Activated CD4-positive, CD25-positive, alpha-beta regulatory T cell treated with anti-CD3 and anti-CD28 coated beads, Interleukin-2, amount 50 U/mL, for 72 hours (primary cell): Measurements from ENCODE around the gene NPHP4.
A peak's percentile ranks its signal among the peaks of the same experiment; 100 is the strongest.
"Not testable (repeated sequence)": the region's sequence is repeated elsewhere in the genome, so short reads cannot be mapped to it uniquely, and the experiment has no call there.

Experiments used
- DNase-seq: peaks from one replicate; pipeline ENCODE4 v3.0.0; 2021

NPHP4 gene

DNA sequence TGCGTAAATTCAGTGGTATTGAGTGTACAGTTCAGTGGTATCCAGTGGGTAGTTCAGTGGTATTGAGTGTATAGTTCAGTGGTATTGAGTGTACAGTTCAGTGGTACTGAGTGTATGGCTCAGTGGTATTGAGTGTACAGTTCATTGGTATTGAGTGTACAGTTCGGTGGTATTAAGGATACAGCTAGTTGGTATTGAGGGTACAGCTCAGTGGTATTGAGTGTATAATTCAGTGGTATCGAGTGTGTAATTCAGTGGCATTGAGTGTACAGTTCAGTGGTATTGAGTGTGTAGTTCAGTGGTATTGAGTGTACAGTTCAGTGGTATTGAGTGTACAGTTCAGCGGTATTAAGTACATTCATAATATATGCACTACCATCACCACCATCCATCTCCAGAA is 30.0 kb upstream of the NPHP4 start:
- DNase-seq: no peak

DNA sequence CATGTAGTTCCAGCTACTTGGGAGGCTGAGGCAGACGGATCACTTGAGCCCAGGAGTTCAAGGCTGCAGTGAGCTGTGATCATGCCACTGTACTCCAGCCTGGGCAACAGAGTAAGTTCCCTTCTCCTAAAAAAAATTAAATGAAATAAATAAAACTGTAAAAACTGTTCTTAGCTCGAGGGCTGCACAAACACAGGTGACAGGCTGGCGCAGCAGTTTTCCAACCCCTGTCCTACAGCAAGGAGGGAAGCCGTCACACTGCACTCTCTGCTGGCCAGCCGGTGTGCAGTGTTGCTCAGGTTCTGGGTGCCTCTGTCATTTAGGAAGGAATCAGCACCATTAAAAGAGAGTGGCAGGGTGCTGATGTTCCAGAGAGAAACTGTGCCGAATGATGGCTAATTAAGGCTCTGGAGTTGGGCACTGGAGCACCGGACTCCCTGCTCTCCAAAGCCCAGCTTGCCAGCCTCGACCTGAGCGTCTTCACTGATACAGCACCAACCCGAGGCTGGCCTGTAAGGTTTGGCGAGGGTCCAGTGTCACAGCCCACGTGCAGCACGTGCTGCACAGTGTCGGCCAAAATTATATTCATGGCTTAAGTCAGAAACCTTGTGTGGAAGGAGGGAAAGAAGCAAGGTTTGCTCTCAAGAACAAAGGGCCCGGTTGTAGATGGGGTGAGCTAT is 27.1 kb upstream of the NPHP4 start:
- no peak for DNase-seq

GRCh38 chr1:6017654-6018053 is 25.4 kb upstream of the NPHP4 start:
- DNase-seq: not testable (repeated sequence)

- DNase-seq: no peak
Measured at GRCh38 chr1:6016191-6016865, 24.1 kb upstream of the NPHP4 start.

DNA sequence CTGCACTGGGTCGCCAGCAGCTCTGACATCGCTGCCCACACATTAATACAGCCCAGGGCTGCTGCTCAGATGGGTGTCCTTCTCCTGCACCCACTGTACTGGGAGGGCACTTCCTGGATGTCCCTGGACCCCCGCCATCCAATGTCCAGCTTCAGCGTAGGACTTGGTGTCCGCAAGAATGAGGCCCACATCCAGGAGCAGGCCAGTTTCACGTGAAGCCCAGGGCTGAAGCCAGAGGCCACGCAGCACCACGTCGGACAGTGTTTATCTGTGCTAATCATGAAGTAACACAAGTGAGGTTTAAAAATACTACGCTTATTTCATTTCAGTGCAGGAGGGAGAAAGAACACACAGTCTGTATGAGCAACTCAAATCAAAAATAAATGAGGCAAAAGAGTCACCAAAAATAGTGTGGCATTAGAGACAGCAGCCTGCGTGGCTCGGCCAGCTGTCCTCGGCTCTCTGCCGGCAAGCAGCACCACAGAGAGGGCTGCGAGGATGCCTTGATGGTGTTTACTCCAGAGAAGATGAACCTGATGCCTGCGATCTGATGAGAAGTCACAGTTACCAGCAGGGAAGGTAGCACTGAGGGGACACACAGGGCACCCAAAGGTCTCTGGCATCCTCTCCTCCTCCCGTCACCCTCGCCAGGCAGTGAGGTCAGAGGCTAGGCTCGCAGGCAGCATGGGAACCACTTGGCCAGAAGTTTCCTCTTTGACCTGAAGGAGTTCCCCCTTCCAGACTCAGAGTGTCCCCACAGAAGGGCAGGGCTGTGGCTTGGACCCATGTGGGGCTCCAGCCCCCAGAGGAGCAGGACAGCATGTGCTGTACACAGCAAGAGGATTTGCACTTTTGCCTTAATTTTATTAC is 22.1 kb upstream of the NPHP4 start:
- DNase-seq: no peak

DNA sequence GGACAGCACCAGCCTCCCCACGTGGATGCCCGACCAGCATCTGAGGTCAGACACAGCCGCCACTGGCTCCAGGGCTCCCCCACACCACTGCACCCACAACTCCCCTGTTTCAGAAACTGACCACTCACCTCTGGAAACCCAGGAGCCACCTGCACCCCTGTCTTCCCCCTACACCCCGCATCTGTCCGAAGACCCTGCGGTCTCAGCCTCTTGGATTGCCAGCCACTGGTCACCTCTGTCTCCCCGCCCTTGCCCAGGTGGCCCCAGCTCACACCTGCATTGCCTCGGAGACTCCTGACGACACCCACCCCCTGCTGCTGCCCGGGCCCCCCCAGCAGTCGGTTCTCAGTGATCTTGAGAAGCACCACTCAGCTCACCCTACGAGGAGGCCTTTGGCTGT is 21.3 kb upstream of the NPHP4 start:
- DNase-seq: no peak

DNA sequence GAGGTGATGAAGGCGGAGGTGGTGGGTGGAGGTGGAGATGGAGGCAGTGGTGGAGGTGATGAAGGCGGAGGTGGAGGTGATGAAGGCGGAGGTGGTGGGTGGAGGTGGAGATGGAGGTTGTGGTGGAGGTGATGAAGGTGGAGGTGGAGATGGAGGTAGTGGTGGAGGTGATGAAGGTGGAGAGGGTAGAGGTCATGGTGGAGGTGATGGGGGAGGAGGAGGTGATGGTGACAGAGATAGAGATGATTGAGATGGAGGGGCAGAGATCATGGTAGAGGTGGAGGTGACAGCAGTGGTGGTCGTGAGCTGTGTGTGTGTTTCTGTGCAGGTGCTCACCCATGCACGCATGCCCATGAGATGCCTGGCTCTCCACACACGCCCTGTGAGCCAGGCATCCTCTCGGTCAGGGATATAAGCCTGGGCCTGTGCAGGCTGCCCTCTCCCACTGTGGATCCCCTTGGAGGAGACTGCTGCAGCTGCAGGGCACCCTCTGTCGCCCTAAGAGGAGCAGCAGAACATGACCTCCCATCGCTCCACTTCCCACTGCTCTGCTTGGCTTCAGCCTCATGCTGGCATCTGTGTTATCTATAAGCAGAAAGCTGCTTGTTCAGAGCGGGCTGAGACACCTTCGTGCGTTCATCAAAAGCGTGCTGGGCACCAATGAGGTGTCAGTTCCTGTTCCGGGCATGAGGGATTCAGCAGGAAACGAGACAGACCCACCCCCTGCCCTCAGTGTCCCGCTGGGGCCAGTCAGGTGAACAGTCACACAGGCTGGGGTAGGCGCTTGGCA is 20.5 kb upstream of the NPHP4 start:
- DNase-seq: no peak

DNA sequence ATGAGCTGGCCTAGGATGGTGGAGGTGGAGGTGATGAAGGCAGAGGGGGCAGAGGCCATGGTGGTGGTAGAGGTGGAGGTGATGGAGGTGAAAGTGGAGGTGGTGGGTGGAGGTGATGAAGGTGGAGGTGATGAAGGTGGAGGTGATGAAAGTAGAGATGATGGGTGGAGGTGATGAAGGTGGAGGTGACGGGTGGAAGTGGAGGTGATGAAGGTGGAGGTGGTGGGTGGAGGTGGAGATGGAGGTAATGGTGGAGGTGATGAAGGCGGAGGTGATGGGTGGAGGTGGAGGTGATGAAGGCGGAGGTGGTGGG is 19.7 kb upstream of the NPHP4 start:
- DNase-seq: no peak

- no peak for DNase-seq
Measured at GRCh38 chr1:6011161-6011945, 19.1 kb upstream of the NPHP4 start.

- no peak for DNase-seq
Measured at GRCh38 chr1:6010554-6010953, 18.3 kb upstream of the NPHP4 start.

DNA sequence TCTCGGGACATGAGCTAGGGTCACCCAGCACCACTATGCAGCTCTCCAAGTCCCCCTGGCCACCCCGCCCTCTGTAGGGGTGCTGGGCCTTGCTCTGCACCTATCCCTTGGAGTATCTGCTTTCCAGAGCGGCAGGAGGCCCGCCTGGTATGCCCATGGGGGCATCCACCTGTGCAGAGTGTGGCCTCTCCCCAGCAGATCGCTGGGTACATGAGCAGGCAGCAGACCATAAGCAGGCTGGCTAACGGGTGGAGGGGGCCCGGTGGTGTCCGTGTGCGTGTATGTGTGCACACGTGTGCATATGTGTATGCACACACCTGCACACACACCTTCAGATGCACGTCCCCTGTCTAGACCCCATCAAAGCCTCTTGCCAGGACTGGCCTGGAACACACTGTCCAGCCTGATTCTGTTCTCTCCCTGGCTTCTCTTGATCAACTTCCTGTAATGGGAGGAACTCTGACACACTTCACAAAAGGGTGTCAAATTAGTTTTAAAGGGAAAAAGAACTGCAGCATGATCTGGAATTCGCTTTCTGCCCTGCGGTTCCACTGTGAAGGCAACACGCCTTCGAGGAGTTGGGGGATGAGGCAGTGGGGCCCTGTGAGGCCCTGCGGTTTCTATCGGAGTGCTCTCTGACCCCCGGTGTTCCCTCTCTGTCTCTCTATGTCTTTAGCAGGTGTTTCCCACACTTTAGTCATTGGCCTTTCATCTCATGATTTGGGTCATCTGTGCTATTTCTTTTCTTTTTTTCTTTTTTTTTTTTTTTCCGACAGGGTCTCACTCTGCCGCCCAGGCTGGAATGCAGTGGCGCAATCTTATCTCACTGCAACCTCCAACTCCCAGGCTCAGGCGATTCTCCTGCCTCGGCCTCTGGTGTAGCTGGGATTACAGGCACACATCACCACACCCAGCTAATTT is 17.2 kb upstream of the NPHP4 start:
- no peak for DNase-seq

- DNase-seq: no peak
Measured at GRCh38 chr1:6008696-6009095, 16.5 kb upstream of the NPHP4 start.

- DNase-seq: no peak
Measured at GRCh38 chr1:6008084-6008415, 15.8 kb upstream of the NPHP4 start.

DNA sequence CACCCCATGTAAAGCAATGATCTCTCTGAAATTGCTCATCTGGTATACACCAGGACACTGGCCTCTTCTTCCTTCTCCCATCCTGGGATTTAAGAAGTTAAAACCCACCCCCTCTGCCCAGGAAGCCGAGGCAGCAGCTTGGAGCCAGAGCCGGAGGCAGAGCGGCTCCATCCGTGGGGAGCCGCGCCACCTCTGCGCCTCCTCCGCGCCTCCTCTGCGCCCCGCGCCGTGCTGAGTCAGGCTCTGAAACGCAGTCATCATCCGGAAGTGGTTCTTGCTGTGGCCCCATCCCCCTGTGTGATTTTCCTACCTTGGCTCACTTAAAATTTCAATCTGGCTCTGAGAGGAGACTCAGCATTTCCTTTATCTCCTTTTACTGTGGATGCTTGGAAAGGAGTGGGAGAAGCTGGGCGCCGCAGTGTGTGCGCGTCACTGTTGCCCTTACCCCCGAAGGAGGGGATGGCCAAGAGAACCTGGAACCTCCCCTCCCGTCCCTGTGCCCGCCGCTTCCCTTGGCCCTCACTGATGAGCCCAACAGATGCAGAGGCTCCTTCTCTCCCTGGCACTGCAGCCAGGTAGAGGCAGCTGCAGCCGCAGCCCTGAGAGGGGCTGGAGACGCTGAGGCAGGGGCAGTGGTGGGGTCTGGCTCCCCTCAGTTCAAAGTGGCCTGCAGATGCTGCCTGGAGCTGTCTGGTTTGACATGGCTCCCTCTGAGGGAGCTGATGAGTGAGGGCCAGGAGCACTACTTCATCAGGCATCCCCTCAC is 15.3 kb upstream of the NPHP4 start:
- no peak for DNase-seq

- no peak for DNase-seq
Measured at GRCh38 chr1:6006882-6007281, 14.7 kb upstream of the NPHP4 start.

- DNase-seq: peak; percentile 9
Measured at GRCh38 chr1:6005276-6005917, 13.2 kb upstream of the NPHP4 start.

GRCh38 chr1:6004412-6005123 is 12.3 kb upstream of the NPHP4 start:
- DNase-seq: no peak

DNA sequence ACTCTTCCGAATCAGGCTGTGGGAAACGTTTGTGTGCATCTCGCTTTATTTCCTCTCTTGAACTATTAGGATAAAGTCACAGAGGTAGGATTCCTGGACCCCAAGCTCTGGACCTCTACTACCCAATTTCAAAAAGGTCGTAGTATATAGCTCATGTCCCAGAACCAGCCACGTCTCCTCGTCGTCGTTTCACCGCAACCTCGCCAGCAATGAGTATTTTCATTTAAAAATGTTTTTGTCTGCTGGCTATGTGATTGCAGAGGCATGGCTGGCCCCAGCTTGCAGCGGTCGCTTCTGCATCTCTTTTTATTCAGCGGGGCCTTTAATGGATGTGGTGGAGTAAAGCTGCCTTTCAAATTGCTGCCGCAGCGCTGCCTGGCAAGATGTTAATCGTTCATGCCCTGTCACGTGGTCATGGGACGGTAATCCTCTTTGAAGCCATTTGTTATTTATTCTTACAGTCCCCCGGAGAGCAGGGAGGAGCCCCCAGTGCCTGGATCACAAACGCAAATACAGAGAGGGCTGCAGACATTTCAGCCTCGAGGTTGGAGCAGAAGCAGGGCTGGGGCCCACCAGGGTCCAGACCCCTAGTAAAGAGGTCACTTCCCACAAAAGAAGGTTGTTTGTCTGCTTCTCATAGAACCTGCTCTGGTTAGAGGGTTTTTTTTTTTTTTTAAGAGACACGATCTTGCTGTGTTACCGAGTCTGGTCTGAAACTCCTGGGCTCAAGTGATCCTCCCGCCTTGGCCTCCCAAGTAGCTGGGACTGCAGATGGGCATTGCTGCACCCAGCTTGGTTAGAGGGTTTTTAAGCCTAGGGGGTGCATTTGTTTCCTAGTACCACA is 11.6 kb upstream of the NPHP4 start:
- DNase-seq: no peak
